A549 (cell line): Measurements from ENCODE around the gene LMO7. TPM values are rescaled to one million over a fixed set of nuclear protein-coding genes. Genes with fewer than 3 reads are reported as not detected.

Source experiments
- ATAC-seq, 2 experiments: fragments of 200-7000 bp in 1 of 2; fragments of >200 bp in 1 of 2; cut with Nextera tagmentation in 1 of 2; cut with Tn5 transposase in 1 of 2; 3 replicates each; pipeline versions ENCODE4 v1.8.0 to v1.9.1; 2018 to 2020; ENCODE audit warnings: mild to moderate bottlenecking in 1 of 2, moderate library complexity in 1 of 2
- CTCF ChIA-PET: fragments of 300-600 bp; sonication (Branson Sonifier 250); formaldehyde crosslinking; extraction: SDS; loops from one replicate; lab custom pipeline; 2021; ENCODE audit warnings: antibody characterized with exemption, inconsistent platforms; lab: Yijun Ruan, JAX
- POLR2A ChIA-PET: fragments of 350-600 bp; formaldehyde crosslinking; extraction: SDS; loops from one replicate; lab custom pipeline; 2021; ENCODE audit warnings: antibody characterized with exemption, inconsistent platforms; lab: Yijun Ruan, JAX
- DNase-seq, 2 experiments: peaks; one replicate each; pipeline versions ENCODE4 v3.0.0 to v3.0.0-alpha.2; 2011 to 2016; ENCODE audit warnings: low read depth in 1 of 2, low spot score in 1 of 2
- FAIRE-seq: peaks from 2 replicates; lab custom pipeline; 2011; peaks lifted over from hg19 to GRCh38; lab: Jason Lieb, UNC
- H3K27ac ChIP-seq, 2 experiments: fragments of >200 bp; sonication (Bioruptor Twin); formaldehyde crosslinking; 3 replicates each; pipeline ENCODE4 v1.5.1; 2016 to 2017
- H3K4me1 ChIP-seq: fragments of >200 bp; sonication (Bioruptor Twin); formaldehyde crosslinking; 3 replicates; pipeline ENCODE4 v1.6.1; 2016
- H3K4me2 ChIP-seq: fragments of >200 bp; sonication (Bioruptor Twin); formaldehyde crosslinking; 3 replicates; pipeline ENCODE4 v1.6.1; 2016
- H3K4me3 ChIP-seq: fragments of >200 bp; sonication (Bioruptor Twin); formaldehyde crosslinking; 3 replicates; pipeline ENCODE4 v1.5.1; 2016
- H3K9me3 ChIP-seq: fragments of >200 bp; sonication (Bioruptor Twin); formaldehyde crosslinking; 3 replicates; pipeline ENCODE4 v1.6.1; 2016
- ATOH8 ChIP-seq: fragments of 250-450 bp; sonication (Bioruptor Pico); IDR thresholded peaks from 2 replicates; pipeline ENCODE4 v1.5.0; 2020; ENCODE audit warnings: low read depth, mild to moderate bottlenecking, moderate library complexity
- BCL3 ChIP-seq: fragments of >200 bp; sonication (Bioruptor Twin); formaldehyde crosslinking; IDR thresholded peaks from 3 replicates; pipeline ENCODE4 v1.6.1; 2016
- CBX2 ChIP-seq: fragments of 200-600 bp; sonication (generic); IDR thresholded peaks from 2 replicates; pipeline ENCODE4 v1.6.1; 2016; ENCODE audit warnings: low read depth, mild to moderate bottlenecking, borderline replicate concordance
- CTCF ChIP-seq: fragments of >200 bp; sonication (Bioruptor Twin); formaldehyde crosslinking; IDR thresholded peaks from 3 replicates; pipeline ENCODE4 v1.5.1; 2016
- HDAC2 ChIP-seq: fragments of 200-600 bp; sonication (generic); IDR thresholded peaks from 2 replicates; pipeline ENCODE4 v1.6.1; 2016
- HEYL ChIP-seq: fragments of 250-450 bp; sonication (Bioruptor Pico); IDR thresholded peaks from 2 replicates; pipeline ENCODE4 v1.8.0; 2021; ENCODE audit warnings: mild to moderate bottlenecking, moderate library complexity
- HMGXB4 ChIP-seq: fragments of 250-450 bp; sonication (Bioruptor Pico); IDR thresholded peaks from 2 replicates; pipeline ENCODE4 v1.5.0; 2021; ENCODE audit warnings: mild to moderate bottlenecking, moderate library complexity, borderline replicate concordance
- HOXB5 ChIP-seq: fragments of 250-450 bp; sonication (Bioruptor Pico); IDR thresholded peaks from 2 replicates; pipeline ENCODE4 v1.5.0; 2020; ENCODE audit warnings: mild to moderate bottlenecking, moderate library complexity
- JUNB ChIP-seq: fragments of >200 bp; sonication (Bioruptor Twin); formaldehyde crosslinking; IDR thresholded peaks from 2 replicates; pipeline ENCODE4 v1.6.1; 2016
- KDM1A ChIP-seq: fragments of 200-600 bp; sonication (generic); IDR thresholded peaks from 2 replicates; pipeline ENCODE4 v1.6.1; 2016; ENCODE audit warnings: low read depth, mild to moderate bottlenecking
- MAFK ChIP-seq: fragments of 450-650 bp; IDR thresholded peaks from 2 replicates; pipeline ENCODE4 v1.6.1; 2014; ENCODE audit not compliant: partially characterized antibody
- MAX ChIP-seq: IDR thresholded peaks from 2 replicates; pipeline ENCODE4 v1.6.1; 2012
- MYC ChIP-seq: IDR thresholded peaks from 2 replicates; pipeline ENCODE4 v1.6.1; 2012; ENCODE audit warnings: mild to moderate bottlenecking, inconsistent platforms, low read length, improper control_type of control experiment, borderline replicate concordance
- NFE2L2 ChIP-seq: fragments of 150-350 bp; conservative IDR thresholded peaks from 2 replicates; pipeline ENCODE4 v1.6.1; 2014; ENCODE audit warnings: low read length
- NR3C1 ChIP-seq: fragments of >200 bp; sonication (Bioruptor Twin); formaldehyde crosslinking; IDR thresholded peaks from 3 replicates; pipeline ENCODE4 v1.6.1; 2017
- POLR2A ChIP-seq: IDR thresholded peaks from 2 replicates; pipeline ENCODE4 v1.6.1; 2012; ENCODE audit warnings: mild to moderate bottlenecking, low read length
- POLR2AphosphoS2 ChIP-seq: conservative IDR thresholded peaks from 2 replicates; pipeline ENCODE4 v1.6.1; 2012; ENCODE audit warnings: low read length, improper control_type of control experiment, inconsistent platforms
- RAD21 ChIP-seq, 2 experiments: fragments of >200 bp in 1 of 2; sonication (Bioruptor Twin) in 1 of 2; formaldehyde crosslinking in 1 of 2; IDR thresholded peaks in 1 of 2; conservative IDR thresholded peaks in 1 of 2; 2 replicates in 1 of 2; 3 replicates in 1 of 2; pipeline ENCODE4 v1.6.1; 2012 to 2018; ENCODE audit warnings: inconsistent platforms in 1 of 2
- REST ChIP-seq: fragments of 200-600 bp; sonication (generic); IDR thresholded peaks from 2 replicates; pipeline ENCODE4 v1.6.1; 2016; ENCODE audit warnings: antibody characterized with exemption, mild to moderate bottlenecking, moderate library complexity
- SREBF2 ChIP-seq: fragments of 450-650 bp; IDR thresholded peaks from 2 replicates; pipeline ENCODE4 v1.6.1; 2014; ENCODE audit warnings: mild to moderate bottlenecking, moderate library complexity
- TFCP2L1 ChIP-seq: fragments of 250-450 bp; sonication (Bioruptor Pico); IDR thresholded peaks from 2 replicates; pipeline ENCODE4 v1.5.0; 2021; ENCODE audit warnings: mild to moderate bottlenecking
- TP53 ChIP-seq: fragments of 250-450 bp; sonication (Bioruptor Pico); IDR thresholded peaks from 2 replicates; pipeline ENCODE4 v1.5.0; 2021; ENCODE audit warnings: mild to moderate bottlenecking, moderate library complexity
- ZC3H11A ChIP-seq: fragments of 450-650 bp; IDR thresholded peaks from 2 replicates; pipeline ENCODE4 v1.6.1; 2014; ENCODE audit warnings: antibody characterized with exemption, mild to moderate bottlenecking
- WGBS: methylation state at CpG from one replicate; pipeline ENCODE4 v1.1.6; 2017; ENCODE audit errors: missing lambda C conversion rate; 5-methylcytosine and 5-hydroxymethylcytosine counted together
- polyA plus RNA-seq, 4 experiments: library from polyadenylated mRNA; depleted of rRNA in 3 of 4; stranded (reverse); fragments of >200 nt; fragmentation: RNase III in 1 of 4; extraction: RNeasy Plus Mini Kit Qiagen cat#74134 plus additional on column Dnase treatment in 1 of 4; gene quantifications; 2 replicates in 3 of 4; 3 replicates in 1 of 4; pipeline ENCODE4 v1.2.3, GENCODE V29; 2011 to 2017

Gene LMO7
- polyA plus RNA-seq, 2 of the 4 experiments (the other 2 are of a cell fraction): 23.4 to 33.2 TPM

- no peak for TF ChIP-seq CTCF
- TF ChIP-seq HOXB5 (CRISPR knock-in tag): no peak
- TF ChIP-seq JUNB: no peak
- TF ChIP-seq POLR2AphosphoS2: no peak
- WGBS: 3% methylated on average over 2 of the region's 2 CpGs
- H3K27ac ChIP-seq: peak overlapping the region; percentile 82 to 83
- peak in 1 of 2 experiments; percentile 9; a peak in 2 of 6 replicates for ATAC-seq
- H3K4me2 ChIP-seq: peak overlapping the region; percentile 99
- H3K4me3 ChIP-seq: peak overlapping the region; percentile 48
- no peak for FAIRE-seq
- DNase-seq: no peak
- H3K9me3 ChIP-seq: no peaks in the 10 kb centered on the region
- CTCF ChIA-PET: no interaction called here
- H3K4me1 ChIP-seq: peaks cover 45% of the 10 kb centered on the region
- POLR2A ChIA-PET: no interaction called here
Measured at GRCh38 chr13:75762955-75763354, 126.8 kb downstream of the LMO7 start.

GRCh38 chr13:75763512-75763911 is 127.4 kb downstream of the LMO7 start:
- FAIRE-seq: no peak
- POLR2A ChIA-PET: no interaction called here
- peak overlapping the region; percentile 9 to 83; a peak in 3 of 6 replicates for H3K27ac ChIP-seq
- CTCF ChIA-PET: interaction anchor here (0.7 to 2.0 kb wide), 2 partner anchors 68 to 76 kb away, joined by 3 to 7 read pairs; no protein-coding TSS in a partner anchor
- TF ChIP-seq HMGXB4 (CRISPR knock-in tag) (no peak), MYC (no peak), SREBF2 (no peak), NFE2L2 (no peak), RAD21 (conservative IDR thresholded peaks at IDR 0.05 in 1 of 2, IDR thresholded peaks at IDR 0.05 in 1 of 2) (no peak), NR3C1 (no peak), BCL3 (no peak), TFCP2L1 (CRISPR knock-in tag) (no peak), KDM1A (no peak), CBX2 (no peak), TP53 (CRISPR knock-in tag) (no peak), ATOH8 (CRISPR knock-in tag) (no peak), REST (no peak), ZC3H11A (no peak), MAFK (no peak), HOXB5 (CRISPR knock-in tag) (no peak), POLR2A (no peak), HDAC2 (no peak), MAX (no peak), HEYL (CRISPR knock-in tag) (no peak)
- TF ChIP-seq, all 56 proteins: peak for 0
- DNase-seq (no peak), ATAC-seq (peak in 1 of 2 experiments; percentile 32; a peak in 3 of 6 replicates)
- 9% methylated on average over 3 of the region's 3 CpGs for WGBS
- peak overlapping the region; percentile 48; the same call in 2 of the 3 replicates for H3K4me3 ChIP-seq
- peak overlapping the region; percentile 99 for H3K4me2 ChIP-seq
- H3K4me1 ChIP-seq: peaks cover 49% of the 10 kb centered on the region
- H3K9me3 ChIP-seq: no peaks in the 10 kb centered on the region
